Activated T-helper 1 cell treated with anti-CD3 and anti-CD28 coated beads, Interleukin-2, amount 50 U/mL, for 16 hours (primary cell): ENCODE results near the gene TSSC4.

Experiments used
- DNase-seq, 2 donors: peaks; one replicate each; pipeline ENCODE4 v3.0.0-alpha.2; 2020; ENCODE audit warnings: low read depth in 1 of 2, low spot score in 1 of 2

TSSC4 gene

GRCh38 chr11:2446590-2447252, 46.2 kb downstream of the TSSC4 start:
- no peak for DNase-seq

- no peak for DNase-seq
Measured at GRCh38 chr11:2447253-2447950, 46.9 kb downstream of the TSSC4 start.

DNA sequence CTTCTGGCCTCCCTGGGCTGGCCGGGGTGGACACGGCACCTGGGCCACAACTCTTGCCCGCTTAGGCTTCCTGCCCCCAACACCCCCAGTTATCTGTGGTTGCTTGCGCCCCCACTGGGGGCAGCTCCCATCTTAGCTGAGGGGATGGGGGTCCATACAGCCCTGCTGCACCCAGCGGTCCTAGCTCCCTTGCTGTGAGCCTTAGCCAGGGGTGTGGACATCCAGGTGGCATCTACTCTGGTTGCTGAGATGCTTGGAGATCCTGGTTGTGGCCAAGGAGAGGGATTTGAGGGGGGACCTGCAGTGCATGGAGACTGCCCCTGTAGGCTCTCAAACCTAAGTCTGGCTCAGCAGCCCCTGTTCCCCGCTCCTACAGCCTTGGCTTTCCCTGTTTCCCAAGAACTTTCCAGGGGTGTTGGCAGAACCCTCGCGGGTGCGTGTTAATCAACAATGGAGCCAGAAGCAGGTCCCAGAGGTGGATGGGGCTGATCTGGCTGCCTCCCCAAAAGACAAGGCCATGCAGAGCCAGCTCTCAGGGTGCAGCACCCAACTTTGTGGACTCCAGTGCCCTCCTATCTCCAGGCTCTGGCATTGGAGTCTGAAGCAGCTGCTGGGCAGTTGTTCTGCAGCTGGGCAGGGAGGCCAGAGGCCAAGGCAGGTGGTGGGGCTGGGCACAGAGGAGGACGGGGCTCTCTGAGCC, 47.6 kb downstream of the TSSC4 start:
- no peak for DNase-seq

- no peak for DNase-seq
Measured at GRCh38 chr11:2448661-2449547, 48.4 kb downstream of the TSSC4 start.

DNA sequence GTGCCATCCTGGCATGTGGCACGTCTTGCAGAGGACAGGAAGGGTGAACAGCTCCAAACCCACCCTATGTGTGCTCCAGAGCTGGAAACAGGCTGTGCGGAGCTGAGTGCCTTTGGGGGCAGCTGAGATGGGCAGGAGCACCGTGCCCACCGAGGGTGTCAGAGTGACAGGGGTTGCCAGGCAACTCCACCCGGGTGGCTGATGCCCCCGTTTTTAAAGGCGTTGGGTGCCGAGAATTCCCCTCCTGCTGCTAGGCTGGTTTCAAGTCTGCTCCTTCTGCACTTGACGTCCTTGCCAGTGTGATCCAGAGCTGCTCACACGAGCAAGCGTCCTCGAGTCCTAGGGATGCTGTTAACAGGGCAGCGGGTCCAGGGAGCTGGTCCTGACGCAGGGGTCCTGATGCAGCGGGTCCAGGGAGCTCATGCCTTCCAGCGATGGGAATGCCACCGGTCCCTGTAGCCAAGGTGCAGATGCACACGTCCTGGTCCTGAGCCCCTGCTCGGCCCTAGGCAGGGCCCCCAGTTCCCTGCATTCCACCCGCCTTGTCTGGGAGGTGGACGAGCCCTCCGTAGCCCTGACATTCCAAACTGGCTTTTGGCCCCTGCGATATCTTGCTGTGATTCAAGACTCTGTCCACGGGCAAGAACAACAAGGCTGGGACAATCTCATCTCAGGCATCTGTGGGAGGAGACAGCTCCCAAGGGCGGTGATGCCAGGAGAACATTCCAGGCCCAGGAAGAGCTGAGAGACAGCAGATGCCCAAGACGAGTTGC, 49.2 kb downstream of the TSSC4 start:
- no peak for DNase-seq

DNA sequence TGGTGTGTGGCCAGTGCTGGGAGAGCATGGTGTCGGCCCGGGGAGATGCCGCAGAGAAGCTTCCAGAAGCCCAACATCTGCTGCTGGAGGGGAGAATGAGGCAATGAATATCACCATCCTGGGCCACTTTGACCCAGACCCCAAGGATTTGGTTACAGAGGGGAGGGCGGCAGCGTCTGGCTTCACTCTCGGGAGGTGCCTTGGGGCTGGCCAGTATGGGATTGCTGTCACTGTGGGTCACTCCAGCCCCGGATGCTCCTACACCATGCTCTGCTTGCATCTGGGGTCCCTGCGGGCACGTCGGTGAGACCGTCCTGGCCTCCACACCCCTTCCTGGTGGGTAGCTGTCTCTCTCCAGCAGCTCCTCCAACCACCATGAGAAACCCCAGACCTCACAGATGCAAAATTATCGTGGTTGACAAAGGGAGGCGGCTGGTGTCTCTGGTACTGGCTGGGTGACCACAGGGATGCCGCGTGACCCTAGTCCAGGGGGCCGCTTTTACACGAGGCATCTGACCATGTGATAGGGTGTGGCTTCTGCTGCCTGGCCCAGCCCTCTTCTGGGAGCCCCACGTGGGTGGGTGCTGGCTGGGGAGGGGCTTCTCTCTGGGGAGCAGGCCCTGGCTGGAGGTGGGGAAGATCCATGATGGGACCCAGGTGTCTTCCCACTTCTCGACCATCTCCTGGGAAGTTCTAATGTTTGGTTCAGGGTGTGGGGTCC, 49.9 kb downstream of the TSSC4 start:
- no peak for DNase-seq

DNA sequence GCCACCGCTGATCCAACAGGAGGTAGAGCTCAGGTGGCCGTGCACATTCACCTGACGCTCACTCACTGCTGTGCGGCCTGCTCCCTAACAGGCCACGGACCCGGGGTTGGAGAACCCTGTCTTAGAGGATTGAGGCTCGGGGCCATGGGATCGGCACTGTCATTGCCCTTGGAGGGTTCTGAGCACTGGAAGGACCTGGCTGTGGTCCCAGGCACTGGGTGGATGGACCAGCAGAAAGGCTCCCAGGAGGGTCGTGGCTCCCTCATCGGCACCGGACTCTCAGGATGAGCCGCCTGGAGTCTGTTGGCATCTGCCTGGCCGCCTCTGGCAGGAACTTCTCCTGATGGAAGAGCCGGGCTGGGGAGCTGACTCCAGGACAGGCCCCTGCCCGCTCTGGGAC, 50.8 kb downstream of the TSSC4 start:
- no peak for DNase-seq

GRCh38 chr11:2451916-2452315, 51.4 kb downstream of the TSSC4 start:
- DNase-seq, result no peak

DNA sequence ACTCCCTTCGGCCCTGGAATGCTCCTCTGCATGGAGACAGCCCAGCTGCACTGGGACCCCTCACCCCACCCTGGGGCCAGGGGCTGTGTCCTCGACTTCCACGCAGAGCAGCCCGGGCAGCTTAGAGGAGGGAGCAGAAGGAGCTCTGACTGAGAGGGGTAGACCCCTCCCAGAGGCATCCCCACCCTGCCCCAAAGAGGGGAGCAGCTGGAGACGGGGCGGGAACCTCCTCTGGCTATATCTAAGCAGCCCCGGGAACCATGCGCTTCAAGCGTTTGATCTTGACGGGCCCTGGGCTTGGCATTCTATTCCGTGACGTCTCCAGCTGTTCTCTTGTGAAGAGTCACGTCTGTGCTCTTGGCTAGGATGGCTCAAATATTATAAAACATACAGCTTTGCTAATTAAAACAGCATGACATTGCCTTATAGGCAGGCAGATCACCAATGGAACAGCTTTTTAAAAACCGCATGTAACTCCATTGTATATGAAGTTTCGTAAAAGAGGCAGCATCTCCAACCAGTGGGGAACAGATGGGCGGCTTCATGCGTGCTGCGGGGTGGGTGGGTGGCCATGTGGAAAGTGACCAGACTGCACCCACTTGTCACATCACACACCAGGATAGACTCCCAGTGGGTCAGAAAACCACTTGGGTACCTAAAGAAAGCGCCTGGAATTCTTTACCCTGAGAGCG, 51.9 kb downstream of the TSSC4 start:
- no peak for DNase-seq

- no peak for DNase-seq
Measured at GRCh38 chr11:2453436-2453835, 52.9 kb downstream of the TSSC4 start.
